ENCODE data around the gene TAF7L. TPM values are rescaled to one million over a fixed set of nuclear protein-coding genes. Genes with fewer than 3 reads are reported as not detected.

TAF7L gene
- total RNA-seq, 1 experiment from 2014 or later = not detected

- H2BK120ac ChIP-seq (ENCODE audit: low read depth, low read length, poor library complexity, severe bottlenecking) = no peak overlapping the region
- Mint-ChIP-seq H3K36me3 (ENCODE audit: insufficient read depth in 1 of 3, low read depth in 3 of 3) (peaks cover 0 to 4% (median 2%) of the 10 kb centered on the region in 3 experiments; a peak in 1 of 7 replicates), H3K27ac (no peak overlapping the region), H3K4me3 (no peak overlapping the region), H3K27me3 (ENCODE audit: low read depth) (peaks cover 2% of the 10 kb centered on the region; the same call in 1 of the 2 replicates), H3K4me1 (no peaks in the 10 kb centered on the region), H3K9me3 (peaks cover 55 to 68% of the 10 kb centered on the region in 2 experiments)
- no peak overlapping the region for H3K56ac ChIP-seq (ENCODE audit: insufficient read length, low read depth, low read length)
- no peak overlapping the region for H2AK5ac ChIP-seq (ENCODE audit: insufficient read length, low read length)
- no peak overlapping the region for H3K4ac ChIP-seq (ENCODE audit: low read depth, low read length)
- H4K91ac ChIP-seq (ENCODE audit: insufficient read length, low read depth, low read length) = no peak overlapping the region
- no peak for DNase-seq
- H2BK15ac ChIP-seq (ENCODE audit: low read depth, low read length) = no peak overlapping the region
- WGBS (ENCODE audit: extremely low coverage, insufficient read length, low lambda C conversion rate) = no CpG with 5 or more reads among the region's 2 CpGs
- H3K18ac ChIP-seq (ENCODE audit: insufficient read length, low read depth, low read length) = no peak overlapping the region
- no peak overlapping the region for H4K8ac ChIP-seq (replicated peaks; ENCODE audit: insufficient read length, low read depth, low read length)
- TF ChIP-seq CTCF (conservative IDR thresholded peaks at IDR 0.05) = no peak
- no peak overlapping the region for H2BK12ac ChIP-seq (ENCODE audit: insufficient read length, low read depth, low read length)
- no peak overlapping the region for H2BK20ac ChIP-seq (ENCODE audit: low read depth, low read length, poor library complexity, severe bottlenecking)
- H4K20me1 ChIP-seq (ENCODE audit: control insufficient read depth, insufficient read depth, insufficient read length) = no peaks in the 10 kb centered on the region
- no peaks in the 10 kb centered on the region for H3K79me2 ChIP-seq (ENCODE audit: insufficient read depth, low read length)
- no peak overlapping the region for H3T11ph ChIP-seq (ENCODE audit: low read length)
- no peak overlapping the region for H3K4me2 ChIP-seq (ENCODE audit: insufficient read depth, insufficient read length, low read length)
- no peak overlapping the region for H2AFZ ChIP-seq (ENCODE audit: low read length)
- H3K4me1 ChIP-seq (ENCODE audit: insufficient read depth, low read length) = no peaks in the 10 kb centered on the region
- H3K9me3 ChIP-seq (ENCODE audit: control insufficient read depth, low read depth, low read length) = peaks cover 53% of the 10 kb centered on the region
- H4K5ac ChIP-seq (ENCODE audit: insufficient read length, low read depth, low read length) = no peak overlapping the region
- H3K23me2 ChIP-seq (ENCODE audit: insufficient read length, low read depth, low read length, poor library complexity, severe bottlenecking) = no peaks in the 10 kb centered on the region
- H3K23ac ChIP-seq (ENCODE audit: insufficient read length, low read depth, low read length) = no peak overlapping the region
- no peaks in the 10 kb centered on the region for H3K27me3 ChIP-seq (ENCODE audit: insufficient read depth, low read length)
- no peak overlapping the region for H2BK5ac ChIP-seq (ENCODE audit: insufficient read length, low read length)
- no peak overlapping the region for H3K9ac ChIP-seq (ENCODE audit: extremely low read depth, insufficient read length, low read length)
- no peak overlapping the region for H3K27ac ChIP-seq (ENCODE audit: insufficient read length, low read depth, low read length)
- no peaks in the 10 kb centered on the region for H3K79me1 ChIP-seq (ENCODE audit: insufficient read depth, low read depth, low read length, poor library complexity, severe bottlenecking)
- H3K14ac ChIP-seq (ENCODE audit: insufficient read depth, low read length) = no peak overlapping the region
Observed at GRCh38 chrX:101263766-101264165, 27.4 kb downstream of the TAF7L start.
